Nephron (organoid): Measurements from ENCODE around the gene MTR.

Experiments
- H3K27ac Mint-ChIP-seq, 3 experiments: 2 replicates each; pipeline ENCODE4 v1.8.0; 2020; ENCODE audit warnings: mixed read lengths in 3 of 3, mild to moderate bottlenecking in 2 of 3, moderate library complexity in 1 of 3
- H3K27me3 Mint-ChIP-seq: 2 replicates; pipeline ENCODE4 v1.8.0; 2021; ENCODE audit warnings: low read depth, mild to moderate bottlenecking, moderate library complexity, mixed read lengths
- H3K36me3 Mint-ChIP-seq: 2 replicates; pipeline ENCODE4 v1.8.0; 2020; ENCODE audit warnings: low read depth, mixed read lengths
- H3K4me1 Mint-ChIP-seq: 2 replicates; pipeline ENCODE4 v1.8.0; 2020; ENCODE audit warnings: mixed read lengths
- H3K4me3 Mint-ChIP-seq, 3 experiments: 2 replicates each; pipeline ENCODE4 v1.8.0; 2020; ENCODE audit warnings: mild to moderate bottlenecking in 3 of 3, mixed read lengths in 3 of 3, moderate library complexity in 2 of 3
- H3K9me3 Mint-ChIP-seq: 2 replicates; pipeline ENCODE4 v1.8.0; 2020; ENCODE audit warnings: mixed read lengths
- TF ChIP-seq, protein P1 (sequence below), 3 experiments: fragments of 200-600 bp; sonication (generic); IDR thresholded peaks; one replicate each; pipeline ENCODE4 v1.5.0; 2021; ENCODE audit warnings: antibody characterized with exemption in 3 of 3; ENCODE audit not compliant: unreplicated experiment in 3 of 3

Gene MTR

DNA sequence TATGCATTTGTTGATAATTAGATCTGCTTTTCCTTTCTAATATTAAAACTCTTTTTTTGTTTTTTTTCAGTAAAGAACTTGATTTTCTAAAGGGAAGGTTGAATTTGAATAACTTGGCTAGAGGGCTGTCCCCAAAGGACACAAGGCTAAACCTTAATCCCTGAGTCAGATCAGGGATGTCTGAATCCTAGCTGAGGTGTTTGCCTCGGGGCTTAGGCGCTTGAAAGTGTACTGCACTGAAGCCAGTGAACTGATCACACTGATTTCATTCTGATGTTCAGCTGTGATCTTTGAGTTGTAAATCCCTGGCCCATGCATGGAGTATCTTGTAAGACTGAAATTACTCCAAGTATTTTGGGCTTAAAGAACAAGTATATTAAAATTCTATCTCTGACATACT is 42.8 kb downstream of the MTR start:
- Mint-ChIP-seq H3K27ac (no peak overlapping the region), H3K36me3 (peaks cover 65% of the 10 kb centered on the region), H3K9me3 (no peaks in the 10 kb centered on the region), H3K4me3 (no peak overlapping the region), H3K4me1 (peaks cover 7% of the 10 kb centered on the region), H3K27me3 (no peaks in the 10 kb centered on the region)
- TF ChIP-seq, protein P1, sequence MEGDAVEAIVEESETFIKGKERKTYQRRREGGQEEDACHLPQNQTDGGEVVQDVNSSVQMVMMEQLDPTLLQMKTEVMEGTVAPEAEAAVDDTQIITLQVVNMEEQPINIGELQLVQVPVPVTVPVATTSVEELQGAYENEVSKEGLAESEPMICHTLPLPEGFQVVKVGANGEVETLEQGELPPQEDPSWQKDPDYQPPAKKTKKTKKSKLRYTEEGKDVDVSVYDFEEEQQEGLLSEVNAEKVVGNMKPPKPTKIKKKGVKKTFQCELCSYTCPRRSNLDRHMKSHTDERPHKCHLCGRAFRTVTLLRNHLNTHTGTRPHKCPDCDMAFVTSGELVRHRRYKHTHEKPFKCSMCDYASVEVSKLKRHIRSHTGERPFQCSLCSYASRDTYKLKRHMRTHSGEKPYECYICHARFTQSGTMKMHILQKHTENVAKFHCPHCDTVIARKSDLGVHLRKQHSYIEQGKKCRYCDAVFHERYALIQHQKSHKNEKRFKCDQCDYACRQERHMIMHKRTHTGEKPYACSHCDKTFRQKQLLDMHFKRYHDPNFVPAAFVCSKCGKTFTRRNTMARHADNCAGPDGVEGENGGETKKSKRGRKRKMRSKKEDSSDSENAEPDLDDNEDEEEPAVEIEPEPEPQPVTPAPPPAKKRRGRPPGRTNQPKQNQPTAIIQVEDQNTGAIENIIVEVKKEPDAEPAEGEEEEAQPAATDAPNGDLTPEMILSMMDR (IDR thresholded peaks at IDR 0.05; ENCODE audit: unreplicated experiment in 3 of 3) = no peak

DNA sequence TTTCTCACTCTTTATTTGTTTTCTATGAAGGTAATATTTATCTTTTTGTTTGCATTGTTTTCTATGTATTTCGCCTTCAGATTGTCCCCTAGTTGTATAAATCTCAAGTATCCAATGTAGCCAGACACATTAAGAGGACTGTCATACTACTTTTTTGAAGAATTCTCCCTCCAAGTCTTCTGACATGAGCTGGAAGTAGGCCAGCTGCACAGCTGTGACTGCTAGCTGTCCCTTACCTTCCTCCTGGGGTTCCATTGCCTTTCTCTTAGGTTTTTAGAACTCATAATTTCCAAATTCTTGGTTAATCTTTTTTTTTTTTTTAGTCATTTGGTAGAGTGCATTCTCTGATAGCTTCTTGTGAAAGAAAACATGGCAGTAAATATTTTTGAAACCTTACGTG is 46.2 kb downstream of the MTR start:
- H3K4me1 Mint-ChIP-seq = no peaks in the 10 kb centered on the region
- TF ChIP-seq, protein P1 (IDR thresholded peaks at IDR 0.05; ENCODE audit: unreplicated experiment in 3 of 3) = no peak

DNA sequence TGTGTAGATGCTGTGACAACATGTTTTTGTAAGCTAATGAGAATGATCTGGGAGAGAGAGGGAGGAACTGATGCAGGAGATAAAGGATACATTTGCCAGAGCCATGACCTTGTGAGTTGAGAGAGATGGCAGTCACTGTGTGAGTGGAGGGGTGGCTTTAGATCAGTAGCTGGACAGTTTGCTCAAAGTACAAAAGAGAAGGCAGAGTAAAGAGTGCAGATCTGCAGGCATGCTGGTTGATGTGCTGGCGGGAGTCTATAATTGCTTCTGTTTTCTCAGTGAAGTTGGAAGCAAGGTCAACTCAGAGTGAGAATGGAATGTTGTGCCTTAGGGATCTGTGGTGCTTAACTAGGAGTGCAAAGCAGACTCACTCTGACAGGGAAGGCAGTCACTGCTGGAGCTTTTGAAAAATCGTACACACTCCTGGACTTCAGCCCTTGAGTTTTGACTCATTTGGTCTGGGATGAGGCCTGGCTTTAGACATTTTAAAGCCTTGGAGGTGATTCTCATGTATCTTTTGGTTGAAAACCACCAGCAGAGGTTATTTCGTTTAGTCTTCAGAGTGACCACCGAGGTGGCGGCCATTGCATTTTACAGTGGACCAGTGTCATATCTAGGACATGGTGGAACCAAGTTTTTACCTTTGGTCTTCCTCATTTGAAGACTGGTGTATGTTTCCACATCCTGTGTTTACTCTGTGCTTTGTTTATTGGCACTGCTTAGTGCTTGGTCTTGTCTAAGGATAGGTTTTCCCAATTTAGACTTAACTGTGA is 49.6 kb downstream of the MTR start:
- Mint-ChIP-seq H3K4me1 (no peaks in the 10 kb centered on the region), H3K9me3 (no peaks in the 10 kb centered on the region), H3K27me3 (no peaks in the 10 kb centered on the region), H3K27ac (no peak overlapping the region), H3K4me3 (no peak overlapping the region), H3K36me3 (peaks cover 39% of the 10 kb centered on the region)
- TF ChIP-seq, protein P1 (IDR thresholded peaks at IDR 0.05; ENCODE audit: unreplicated experiment in 3 of 3) = no peak

More for the DNA sequence above, 46.2 kb downstream of the MTR start:
- Mint-ChIP-seq H3K36me3 (peaks cover 38% of the 10 kb centered on the region), H3K27ac (no peak overlapping the region), H3K9me3 (no peaks in the 10 kb centered on the region), H3K27me3 (no peaks in the 10 kb centered on the region), H3K4me3 (no peak overlapping the region)

DNA sequence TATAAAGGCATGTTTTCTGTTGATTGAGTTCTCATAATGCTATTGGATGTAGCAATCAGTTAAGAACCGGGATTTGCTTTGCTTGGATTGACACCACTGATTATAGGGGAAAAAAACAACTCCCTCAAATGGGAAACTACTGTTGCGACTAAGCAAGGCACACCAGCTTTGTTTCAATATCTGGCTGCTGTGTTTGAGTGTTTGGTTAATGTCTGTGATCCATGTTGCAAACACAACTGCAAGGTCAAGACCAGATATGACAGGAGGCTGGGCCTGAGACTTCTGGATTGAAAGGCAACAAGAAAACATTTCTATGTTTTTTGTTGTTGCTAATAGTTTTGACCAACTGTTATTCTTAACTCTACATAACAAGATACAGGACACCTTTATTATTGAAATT is 50.7 kb downstream of the MTR start:
- Mint-ChIP-seq H3K9me3 (no peaks in the 10 kb centered on the region), H3K4me3 (no peak overlapping the region), H3K4me1 (no peaks in the 10 kb centered on the region), H3K27ac (no peak overlapping the region), H3K36me3 (peaks cover 42% of the 10 kb centered on the region), H3K27me3 (no peaks in the 10 kb centered on the region)
- TF ChIP-seq, protein P1 (IDR thresholded peaks at IDR 0.05; ENCODE audit: unreplicated experiment in 3 of 3) = no peak

DNA sequence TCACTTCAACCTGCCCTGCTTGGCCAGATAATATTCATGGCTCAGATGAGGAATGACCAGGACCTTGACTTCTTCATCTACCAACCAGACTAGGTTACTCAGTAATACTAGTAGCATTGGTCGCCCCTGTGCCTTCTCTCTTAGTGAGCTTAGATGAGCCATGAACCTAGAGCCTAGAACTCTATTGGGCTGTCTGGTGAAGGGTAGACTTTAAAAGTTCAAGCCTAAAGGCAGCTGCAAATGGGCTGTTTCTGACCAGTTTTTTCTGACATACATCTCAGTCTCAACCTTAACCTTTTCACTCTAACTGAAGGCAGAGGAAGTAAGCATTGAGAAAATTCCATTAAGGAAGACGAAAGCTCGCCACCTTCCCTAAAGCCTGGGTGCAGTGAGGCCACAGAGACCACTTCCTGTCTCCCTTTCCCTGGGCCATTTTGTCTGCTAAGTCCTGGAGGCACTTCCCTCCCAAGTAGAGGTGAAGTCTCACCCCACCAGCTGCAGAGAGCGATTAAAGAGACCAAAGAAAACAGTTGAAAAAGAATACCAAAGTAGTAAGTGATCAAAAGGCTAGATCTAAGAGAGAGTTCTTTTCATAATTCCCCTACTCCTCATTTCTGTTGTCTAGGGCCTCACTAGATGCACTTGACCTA is 53.3 kb downstream of the MTR start:
- TF ChIP-seq, protein P1 (IDR thresholded peaks at IDR 0.05; ENCODE audit: unreplicated experiment in 3 of 3) = no peak
- Mint-ChIP-seq H3K36me3 (peaks cover 48% of the 10 kb centered on the region), H3K27ac (no peak overlapping the region), H3K4me1 (no peaks in the 10 kb centered on the region), H3K27me3 (no peaks in the 10 kb centered on the region), H3K9me3 (no peaks in the 10 kb centered on the region), H3K4me3 (no peak overlapping the region)
